ENCODE data around the gene REST. TPM values are rescaled to one million over a fixed set of nuclear protein-coding genes. Genes with fewer than 3 reads are reported as not detected.
"Not testable (repeated sequence)": the region's sequence is repeated elsewhere in the genome, so short reads cannot be mapped to it uniquely, and the experiment has no call there.

REST gene
- total RNA-seq, 4 donors from 2014 or later: 9.2 to 82.7 (median 27.4) TPM

GRCh38 chr4:56930638-56931037 lies 22.9 kb downstream of the REST start:
- H3K36me3 ChIP-seq: no peaks in the 10 kb centered on the region
- H3K27ac ChIP-seq: no peak overlapping the region

GRCh38 chr4:56931924-56932323 lies 24.2 kb downstream of the REST start:
- Histone ChIP-seq H3K36me3 (no peaks in the 10 kb centered on the region), H3K27me3 (no peaks in the 10 kb centered on the region), H3K4me1 (no peaks in the 10 kb centered on the region), H3K27ac (no peak overlapping the region), H3K9me3 (no peaks in the 10 kb centered on the region), H3K4me3 (no peak overlapping the region)
- no peak for DNase-seq
- intact Hi-C loops (cut with DNase I; ENCODE audit: low total_unique reads): no loop called here
- TF ChIP-seq CTCF (IDR thresholded peaks at IDR 0.05) (no peak), POLR2A (IDR thresholded peaks at IDR 0.05) (no peak)

More at GRCh38 chr4:56930638-56931037, 22.9 kb downstream of the REST start:
- TF ChIP-seq CTCF (IDR thresholded peaks at IDR 0.05) (no peak), POLR2A (IDR thresholded peaks at IDR 0.05) (no peak)
- Histone ChIP-seq H3K27me3 (no peaks in the 10 kb centered on the region), H3K4me3 (no peak overlapping the region), H3K4me1 (no peaks in the 10 kb centered on the region), H3K9me3 (no peaks in the 10 kb centered on the region)
- intact Hi-C loops (cut with DNase I; ENCODE audit: low total_unique reads): no loop called here
- DNase-seq: no peak

GRCh38 chr4:56937262-56937661 lies 29.6 kb downstream of the REST start:
- TF ChIP-seq CTCF (IDR thresholded peaks at IDR 0.05) (no peak), POLR2A (IDR thresholded peaks at IDR 0.05) (no peak)
- no peaks in the 10 kb centered on the region for H3K27me3 ChIP-seq
- H3K9me3 ChIP-seq: no peaks in the 10 kb centered on the region
- H3K27ac ChIP-seq: no peak overlapping the region
- DNase-seq: no peak
- H3K4me1 ChIP-seq: no peaks in the 10 kb centered on the region
- H3K4me3 ChIP-seq: no peak overlapping the region
- H3K36me3 ChIP-seq: no peaks in the 10 kb centered on the region
- intact Hi-C loops (cut with DNase I; ENCODE audit: low total_unique reads): no loop called here

- H3K4me1 ChIP-seq; H3K4me3 ChIP-seq; H3K27ac ChIP-seq; H3K36me3 ChIP-seq; DNase-seq; H3K9me3 ChIP-seq; H3K27me3 ChIP-seq; intact Hi-C loops (cut with DNase I; ENCODE audit: low total_unique reads): not testable (repeated sequence)
These were observed 32.1 kb downstream of the REST start for GRCh38 chr4:56939826-56940225.

- Histone ChIP-seq H3K27ac (no peak overlapping the region), H3K4me1 (no peaks in the 10 kb centered on the region), H3K27me3 (no peaks in the 10 kb centered on the region), H3K9me3 (no peaks in the 10 kb centered on the region), H3K4me3 (no peak overlapping the region), H3K36me3 (no peaks in the 10 kb centered on the region)
- DNase-seq: no peak
- TF ChIP-seq CTCF (IDR thresholded peaks at IDR 0.05): no peak
- TF ChIP-seq POLR2A (IDR thresholded peaks at IDR 0.05): no peak
- intact Hi-C loops (cut with DNase I; ENCODE audit: low total_unique reads): no loop called here
These were observed 32.7 kb downstream of the REST start for GRCh38 chr4:56940403-56940802.

- no peaks in the 10 kb centered on the region for H3K4me1 ChIP-seq
- no peak overlapping the region for H3K27ac ChIP-seq
- H3K9me3 ChIP-seq: no peaks in the 10 kb centered on the region
- intact Hi-C loops (cut with DNase I; ENCODE audit: low total_unique reads): no loop called here
- DNase-seq: no peak
- TF ChIP-seq CTCF (IDR thresholded peaks at IDR 0.05) (no peak), POLR2A (IDR thresholded peaks at IDR 0.05) (no peak)
- H3K4me3 ChIP-seq: no peak overlapping the region
- no peaks in the 10 kb centered on the region for H3K27me3 ChIP-seq
- H3K36me3 ChIP-seq: no peaks in the 10 kb centered on the region
These were observed 33.3 kb downstream of the REST start for GRCh38 chr4:56940971-56941370.

Data from uterus (tissue), 4 donors.